H1 (cell line): ENCODE data around the gene SLC18A3.

Experiments used
- CTCF ChIP-seq, 3 experiments: IDR thresholded peaks; 1 replicate in 2 of 3; 2 replicates in 1 of 3; pipeline versions ENCODE4 v1.5.1 to v1.6.1; 2011; ENCODE audit warnings: low read length in 3 of 3, mild to moderate bottlenecking in 3 of 3, inconsistent platforms in 2 of 3, low read depth in 1 of 3, moderate library complexity in 1 of 3; ENCODE audit not compliant: insufficient read depth in 1 of 3; ENCODE audit errors: control extremely low read depth in 1 of 3
- EP300 ChIP-seq, 2 experiments: IDR thresholded peaks; 1 replicate in 1 of 2; 2 replicates in 1 of 2; pipeline ENCODE4 v1.6.1; 2011 to 2012; ENCODE audit warnings: low read depth in 2 of 2, low read length in 2 of 2, mild to moderate bottlenecking in 2 of 2, borderline replicate concordance in 1 of 2, inconsistent platforms in 1 of 2, moderate library complexity in 1 of 2
- EZH2 ChIP-seq: fragments of 200-600 bp; sonication (generic); IDR thresholded peaks from 2 replicates; pipeline ENCODE4 v1.7.1; 2012; ENCODE audit warnings: low read depth, mild to moderate bottlenecking, moderate library complexity, low read length, inconsistent platforms; ENCODE audit not compliant: severe bottlenecking
- MAX ChIP-seq: IDR thresholded peaks from 2 replicates; pipeline ENCODE4 v1.6.1; 2012; ENCODE audit warnings: inconsistent platforms
- POLR2A ChIP-seq, 2 experiments: IDR thresholded peaks; 1 replicate in 1 of 2; 2 replicates in 1 of 2; pipeline ENCODE4 v1.6.1; 2011; ENCODE audit warnings: low read depth in 2 of 2, low read length in 2 of 2, mild to moderate bottlenecking in 2 of 2; ENCODE audit errors: control extremely low read depth in 1 of 2
- SP2 ChIP-seq: IDR thresholded peaks from 2 replicates; pipeline ENCODE4 v1.6.1; 2012; ENCODE audit warnings: mild to moderate bottlenecking, low read length, inconsistent platforms

GRCh38 chr10:49568235-49568634, 41.9 kb upstream of the SLC18A3 start:
- TF ChIP-seq EZH2 (no peak), CTCF (IDR thresholded peaks at IDR 0.05; ENCODE audit: control extremely low read depth in 1 of 3, insufficient read depth in 1 of 3, low read depth in 1 of 3, low read length in 3 of 3) (no peak), SP2 (no peak), MAX (no peak), POLR2A (IDR thresholded peaks at IDR 0.05; ENCODE audit: control extremely low read depth in 1 of 2, low read depth in 2 of 2, low read length in 2 of 2) (no peak), EP300 (IDR thresholded peaks at IDR 0.05; ENCODE audit: borderline replicate concordance in 1 of 2, low read depth in 2 of 2, low read length in 2 of 2) (no peak)
